Adrenal gland (tissue), 12 donors: ENCODE measurements around the gene S100P. TPM values are rescaled to one million over a fixed set of nuclear protein-coding genes. Genes with fewer than 3 reads are reported as not detected.

Experiments
- DNase-seq, 7 donors: peaks; one replicate each; pipeline ENCODE4 v3.0.0-alpha.2; 2019 to 2020
- H3K27ac ChIP-seq, 5 donors: fragments of 200-600 bp; sonication (generic) in 4 of 5; 1 replicate in 3 of 5; 2 replicates in 2 of 5; pipeline versions ENCODE4 v1.5.1 to v1.8.0; 2016 to 2020; ENCODE audit warnings: mild to moderate bottlenecking in 1 of 5
- H3K27me3 ChIP-seq: fragments of 200-600 bp; 2 replicates; pipeline ENCODE4 v1.8.0; 2021
- H3K36me3 ChIP-seq, 2 donors: fragments of 200-600 bp; replicated peaks in 1 of 2; 1 replicate in 1 of 2; 2 replicates in 1 of 2; pipeline versions ENCODE4 v1.5.1 to v1.8.0; 2018 to 2022
- H3K4me1 ChIP-seq, 2 donors: fragments of 200-600 bp; replicated peaks in 1 of 2; 1 replicate in 1 of 2; 2 replicates in 1 of 2; pipeline versions ENCODE4 v1.5.1 to v1.8.0; 2018 to 2021
- H3K4me3 ChIP-seq, 4 donors: fragments of 200-600 bp; sonication (generic) in 3 of 4; one replicate each; pipeline ENCODE4 v1.5.1; 2016 to 2018
- H3K9me3 ChIP-seq, 3 donors: fragments of 200-600 bp; sonication (generic) in 1 of 3; replicated peaks in 1 of 3; 1 replicate in 2 of 3; 2 replicates in 1 of 3; pipeline versions ENCODE4 v1.5.1 to v1.8.0; 2016 to 2021
- CTCF ChIP-seq, 6 experiments: fragments of 450-650 bp in 4 of 6; fragments of 200-600 bp in 2 of 6; sonication (generic) in 1 of 6; IDR thresholded peaks; 1 replicate in 5 of 6; 2 replicates in 1 of 6; pipeline versions ENCODE4 v1.5.1 to v1.8.0; 2016 to 2021; ENCODE audit warnings: antibody characterized with exemption in 6 of 6, mild to moderate bottlenecking in 2 of 6, moderate library complexity in 1 of 6
- POLR2A ChIP-seq, 2 donors: fragments of 450-650 bp; IDR thresholded peaks; one replicate each; pipeline ENCODE4 v1.6.1; 2017; ENCODE audit warnings: antibody characterized with exemption in 2 of 2, mild to moderate bottlenecking in 2 of 2, moderate library complexity in 1 of 2
- WGBS, 4 donors: extraction: QIAGEN DNeasy Blood & Tissue Kit in 2 of 4; methylation state at CpG; one replicate each; pipeline versions ENCODE4 v1.1.5 to v1.1.7; 2013 to 2017; 5-methylcytosine and 5-hydroxymethylcytosine counted together
- intact Hi-C, 2 donors: fragments of 100-400 bp; cut with DNase I; formaldehyde crosslinking; loops; one replicate each; pipeline versions ENCODE4 v1.14.1 to v1.15.0; 2022 to 2023
- polyA plus RNA-seq, 3 donors: library from polyadenylated mRNA; stranded (reverse); fragments of 200-250 nt in 2 of 3; fragments of 350-450 nt in 1 of 3; fragmentation: Illumina TruSeq in 1 of 3; extraction: RNeasy Lipid Tissue Mini Kit (QIAGEN cat#74804) in 1 of 3; gene quantifications; one replicate each; pipeline ENCODE4 v1.2.3, GENCODE V29; 2013 to 2014
- total RNA-seq, 9 donors: library from RNA; depleted of rRNA in 4 of 9; stranded (reverse); fragments of >200 nt in 4 of 9; fragments of 120-200 nt in 1 of 9; fragmentation: NEBNext Ultra II Directional in 1 of 9; extraction: Animal tissue kit (Norgen Biotek cat#: 25700) in 1 of 9; gene quantifications; one replicate each; pipeline versions ENCODE4 v1.1.0 to v1.2.4, GENCODE V29; 2013 to 2023
- donor health status: healthy with polysubstance abuse.
- donor health status: Bipolar disorder and iron deficiency.
- donor health status: DM: yes; HTN: yes; CAD: no.
- donor health status: DM: no; HTN: no; CAD: no.
- donor health status: DM: no; HTN: no; CAD: no.
- donor health status: DM: yes; HTN: yes; CAD: no.

S100P gene
- total and polyA plus RNA-seq, 12 donors = 0.42 to 1.9 (median 0.84) TPM; not detected in 5

- DNase-seq = peak in 5 of 7 donors; percentile 23 to 53 (median 50)
- Histone ChIP-seq H3K4me3 (no peak overlapping the region), H3K9me3 (no peaks in the 10 kb centered on the region), H3K27me3 (no peaks in the 10 kb centered on the region), H3K4me1 (peaks cover 5 to 13% of the 10 kb centered on the region in 2 donors), H3K36me3 (no peaks in the 10 kb centered on the region), H3K27ac (peak overlapping the region in 1 of 5 donors; percentile 52)
- no peak for TF ChIP-seq CTCF (IDR thresholded peaks at IDR 0.05)
- TF ChIP-seq POLR2A (IDR thresholded peaks at IDR 0.05) = no peak
- intact Hi-C loops = loop anchor here in 1 of 2 donors (10.0 kb wide), 1 partner anchor 47 kb away; no protein-coding TSS in a partner anchor
- 47 to 74% (median 63%) methylated on average over 18 to 30 of the region's 31 CpGs for WGBS, 4 donors
These were observed 33.6 kb downstream of the S100P start for GRCh38 chr4:6727081-6727942.

GRCh38 chr4:6727943-6728250, 34.2 kb downstream of the S100P start:
- H3K27me3 ChIP-seq = no peaks in the 10 kb centered on the region
- intact Hi-C loops = loop anchor here in 1 of 2 donors (10.0 kb wide), 1 partner anchor 47 kb away; no protein-coding TSS in a partner anchor
- 58 to 85% (median 78%) methylated on average over 3 of the region's 3 CpGs for WGBS, 4 donors
- no peaks in the 10 kb centered on the region for H3K36me3 ChIP-seq
- DNase-seq = peak in 1 of 7 donors; percentile 28
- H3K9me3 ChIP-seq = no peaks in the 10 kb centered on the region
- no peak overlapping the region for H3K27ac ChIP-seq
- H3K4me1 ChIP-seq = peaks cover 11 to 19% of the 10 kb centered on the region in 2 donors
- H3K4me3 ChIP-seq = no peak overlapping the region
- TF ChIP-seq CTCF (IDR thresholded peaks at IDR 0.05) (no peak), POLR2A (IDR thresholded peaks at IDR 0.05) (no peak)

GRCh38 chr4:6728320-6729029, 34.8 kb downstream of the S100P start:
- H3K4me1 ChIP-seq = peaks cover 13 to 22% of the 10 kb centered on the region in 2 donors
- TF ChIP-seq CTCF (IDR thresholded peaks at IDR 0.05) (no peak), POLR2A (IDR thresholded peaks at IDR 0.05) (no peak)
- WGBS, 4 donors = 81 to 92% (median 83%) methylated on average over 12 to 15 of the region's 15 CpGs
- no peaks in the 10 kb centered on the region for H3K27me3 ChIP-seq
- no peaks in the 10 kb centered on the region for H3K36me3 ChIP-seq
- no peak overlapping the region for H3K27ac ChIP-seq
- intact Hi-C loops = loop anchor here in 1 of 2 donors (10.0 kb wide), 1 partner anchor 46 kb away; no protein-coding TSS in a partner anchor
- no peaks in the 10 kb centered on the region for H3K9me3 ChIP-seq
- no peak overlapping the region for H3K4me3 ChIP-seq
- DNase-seq = peak in 2 of 7 donors; percentile 18 to 43

- peak in 1 of 7 donors; percentile 45 for DNase-seq
- Histone ChIP-seq H3K9me3 (no peaks in the 10 kb centered on the region), H3K4me1 (peaks cover 9 to 10% of the 10 kb centered on the region in 2 donors), H3K27ac (no peak overlapping the region), H3K4me3 (no peak overlapping the region), H3K36me3 (no peaks in the 10 kb centered on the region), H3K27me3 (no peaks in the 10 kb centered on the region)
- TF ChIP-seq POLR2A (IDR thresholded peaks at IDR 0.05) (no peak), CTCF (IDR thresholded peaks at IDR 0.05) (no peak)
- intact Hi-C loops = no loop called here
- 77 to 82% (median 79%) methylated on average over 15 to 20 of the region's 20 CpGs for WGBS, 4 donors
These were observed 37.1 kb downstream of the S100P start for GRCh38 chr4:6730603-6731317.
